ENCODE measurements around the gene CUL2.
"Not testable (repeated sequence)": the region's sequence is repeated elsewhere in the genome, so short reads cannot be mapped to it uniquely, and the experiment has no call there.

Gene CUL2

DNA sequence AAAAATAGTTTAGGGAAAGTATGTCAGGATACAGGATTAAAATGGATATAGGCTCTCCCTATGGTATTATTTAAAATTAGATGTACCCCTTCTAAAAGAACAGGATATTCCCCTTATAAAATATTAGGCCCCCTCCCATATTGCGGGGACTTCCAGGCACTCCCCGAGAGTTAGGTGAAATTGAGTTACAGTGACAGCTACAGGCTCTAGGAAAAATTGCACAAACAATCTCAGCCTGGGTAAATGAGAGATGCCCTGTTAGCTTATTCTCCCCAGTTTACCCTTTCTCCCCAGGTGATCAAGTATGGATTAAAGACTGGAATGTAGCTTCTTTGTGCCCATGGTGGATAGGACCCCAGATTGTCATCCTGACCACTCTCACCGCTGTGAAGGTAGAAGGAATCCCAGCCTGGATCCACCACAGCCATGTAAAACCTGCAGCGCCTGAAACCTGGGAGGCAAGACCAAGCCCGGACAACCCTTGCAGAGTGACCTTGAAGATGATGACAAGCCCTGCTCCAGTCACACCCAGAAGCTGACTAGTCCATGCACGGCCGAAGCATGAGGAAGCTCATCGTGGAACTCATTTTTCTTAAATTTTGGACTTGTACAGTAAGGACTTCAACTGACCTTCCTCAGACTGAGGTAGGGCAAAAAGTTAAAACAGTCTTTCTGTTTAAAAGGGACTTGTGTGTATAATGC lies 115.6 kb downstream of the CUL2 start:
- not testable (repeated sequence) for DNase-seq

DNA sequence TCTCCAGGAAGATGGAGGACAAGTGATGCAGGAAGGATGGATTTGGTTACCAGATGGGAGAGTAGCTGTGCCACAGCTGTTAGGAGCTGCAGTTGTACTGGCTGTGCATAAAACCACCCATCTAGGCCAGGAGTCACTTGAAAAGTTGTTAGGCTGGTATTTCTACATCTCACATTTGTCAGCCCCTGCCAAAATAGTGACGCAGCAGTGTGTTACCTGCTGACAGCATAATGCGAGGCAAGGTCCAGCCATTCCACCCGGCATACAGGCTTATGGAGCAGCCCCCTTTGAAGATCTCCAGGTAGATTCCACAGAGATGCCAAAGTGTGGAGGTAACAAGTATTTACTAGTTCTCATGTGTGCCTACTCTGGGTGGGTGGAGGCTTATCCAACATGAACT lies 116.4 kb downstream of the CUL2 start:
- not testable (repeated sequence) for DNase-seq

DNA sequence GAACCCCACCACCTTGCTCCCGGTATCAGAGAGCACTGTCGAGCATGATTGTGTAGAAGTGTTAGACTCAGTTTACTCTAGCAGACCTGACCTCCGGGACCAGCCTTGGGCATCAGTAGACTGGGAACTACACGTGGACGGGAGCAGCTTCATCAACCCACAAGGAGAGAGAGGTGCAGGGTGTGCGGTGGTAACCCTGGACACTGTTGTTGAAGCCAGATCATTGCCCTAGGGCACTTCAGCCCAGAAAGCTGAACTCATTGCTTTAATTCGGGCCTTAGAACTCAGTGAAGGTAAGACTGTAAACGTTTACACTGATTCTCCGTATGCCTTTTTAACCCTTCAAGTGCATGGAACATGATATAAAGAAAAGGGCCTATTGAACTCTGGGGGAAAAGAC lies 117.0 kb downstream of the CUL2 start:
- not testable (repeated sequence) for DNase-seq

DNA sequence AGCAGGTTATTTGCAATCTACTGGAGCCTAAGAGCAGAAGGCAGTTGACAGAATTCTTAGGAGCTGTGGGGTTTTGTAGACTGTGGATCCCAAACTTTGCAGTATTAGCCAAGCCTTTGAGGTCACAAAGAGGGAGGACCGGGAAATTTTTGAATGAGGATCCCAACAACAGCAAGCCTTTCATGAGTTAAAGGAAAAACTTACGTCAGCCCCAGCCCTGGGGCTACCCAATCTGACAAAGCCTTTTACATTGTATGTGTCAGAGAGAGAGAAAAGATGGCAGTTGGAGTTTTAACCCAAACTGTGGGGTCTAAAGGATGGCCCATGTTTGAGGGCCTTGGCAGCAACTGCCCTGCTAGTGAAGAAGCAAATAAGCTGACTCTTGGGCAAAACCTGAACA lies 117.5 kb downstream of the CUL2 start:
- DNase-seq, result not testable (repeated sequence)

DNA sequence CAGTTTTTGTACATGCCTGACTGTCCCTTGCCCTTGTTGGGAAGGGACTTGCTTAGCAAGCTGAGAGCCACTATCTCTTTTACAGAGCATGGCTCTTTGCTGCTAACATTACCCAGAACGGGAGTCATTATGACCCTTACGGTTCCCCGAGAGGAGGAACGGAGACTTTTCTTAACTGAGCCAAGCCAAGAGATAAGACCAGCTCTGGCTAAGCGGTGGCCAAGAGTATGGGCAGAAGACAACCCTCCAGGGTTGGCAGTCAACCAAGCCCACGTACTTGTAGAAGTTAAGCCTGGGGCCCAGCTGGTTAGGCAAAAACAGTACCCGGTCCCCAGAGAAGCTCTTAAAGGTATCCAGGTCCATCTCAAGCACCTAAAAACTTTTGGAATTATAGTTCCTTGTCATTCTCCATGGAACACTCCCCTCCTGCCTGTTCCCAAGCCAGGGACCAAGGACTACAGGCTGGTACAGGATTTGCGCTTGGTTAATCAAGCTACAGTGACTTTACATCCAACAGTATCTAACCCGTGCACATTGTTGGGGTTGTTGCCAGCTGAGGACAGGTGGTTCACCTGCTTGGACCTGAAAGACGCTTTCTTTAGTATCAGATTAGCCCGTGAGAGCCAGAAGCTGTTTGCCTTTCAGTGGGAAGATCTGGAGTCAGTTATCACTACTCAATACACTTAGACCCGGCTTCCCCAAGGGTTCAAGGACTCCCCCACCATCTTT lies 118.4 kb downstream of the CUL2 start:
- DNase-seq, result not testable (repeated sequence)

DNA sequence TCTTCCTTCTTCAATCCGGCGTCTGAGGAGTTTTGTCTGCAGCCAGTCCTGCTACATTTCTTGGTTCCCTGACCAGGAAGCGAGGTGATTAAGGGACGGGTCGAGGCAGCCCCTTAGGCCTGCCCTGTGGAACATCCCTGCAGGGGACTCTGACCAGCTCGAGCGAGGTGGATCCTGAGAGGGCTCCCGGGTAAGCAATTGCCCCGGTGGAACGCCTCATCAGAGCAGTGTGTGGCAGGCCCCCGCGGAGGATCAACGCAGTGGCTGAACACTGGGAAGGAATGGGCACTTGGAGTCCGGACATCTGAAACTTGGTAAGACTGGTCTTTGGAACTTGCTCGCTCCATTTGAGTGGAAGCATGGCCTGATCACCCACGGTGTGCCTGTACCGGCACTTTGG lies 121.0 kb downstream of the CUL2 start:
- no peak for DNase-seq

DNA sequence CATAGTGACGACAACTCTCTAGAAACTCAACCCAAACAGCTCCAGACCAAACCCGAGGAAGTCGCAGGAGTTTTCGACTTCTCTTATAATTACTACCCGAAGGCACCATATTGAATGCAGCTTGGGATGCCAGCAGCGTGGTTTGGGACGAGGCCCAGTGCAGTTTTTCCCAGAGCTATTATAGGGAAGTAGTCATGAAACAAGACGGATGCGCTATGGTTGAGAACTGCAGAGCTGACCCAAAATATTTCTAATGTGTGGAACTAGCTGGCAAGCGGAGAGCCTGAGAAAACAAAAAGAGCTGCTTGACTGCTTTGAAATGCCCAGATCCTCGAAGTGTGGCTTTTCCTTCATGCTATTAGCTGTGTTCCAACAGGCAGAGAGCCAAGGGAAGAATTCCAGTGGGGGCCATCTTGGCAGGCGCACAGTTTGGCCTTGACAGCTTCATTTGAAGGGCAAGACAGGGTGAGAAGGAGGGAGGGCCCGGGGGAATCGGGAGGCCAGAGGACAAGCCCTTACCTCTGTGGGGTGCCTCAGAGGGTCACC lies 122.7 kb downstream of the CUL2 start:
- DNase-seq, result no peak

DNA sequence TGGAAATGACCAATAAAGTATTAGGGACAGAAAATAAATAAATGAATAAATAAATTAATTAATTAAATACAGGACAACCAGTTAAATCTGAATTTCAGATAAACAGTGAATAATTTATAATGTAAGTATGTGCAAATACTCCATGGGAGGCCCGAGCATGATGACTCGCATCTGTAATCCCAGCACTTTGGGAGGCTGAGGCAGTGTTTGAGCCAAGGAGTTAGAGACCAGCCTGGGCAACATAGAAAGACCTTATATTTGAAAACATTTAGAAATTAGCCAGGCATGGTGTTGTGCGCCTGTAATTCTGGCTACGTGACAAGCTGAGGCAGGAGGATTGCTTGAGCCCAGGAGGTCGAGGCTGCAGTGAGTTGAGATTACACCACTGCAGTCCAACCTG lies 123.7 kb downstream of the CUL2 start:
- DNase-seq, result no peak

DNA sequence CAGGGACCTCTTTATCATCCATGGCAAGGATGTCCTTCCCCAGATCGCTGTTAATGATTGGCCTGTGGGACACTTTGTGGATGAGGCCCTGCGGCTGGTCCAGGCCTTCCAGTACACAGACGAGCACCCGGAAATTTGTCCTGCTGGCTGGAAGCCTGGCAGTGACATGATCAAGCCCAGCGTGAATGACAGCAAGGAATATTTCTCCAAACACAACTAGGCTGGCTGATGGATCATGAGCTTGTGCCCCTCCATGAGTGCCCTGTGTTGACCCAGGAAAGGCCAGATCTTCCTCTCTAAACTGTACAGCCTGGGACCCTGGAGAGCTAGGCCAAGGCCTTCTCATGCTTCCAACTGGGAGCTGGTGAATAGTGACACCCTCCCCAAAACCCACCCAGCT lies 124.1 kb downstream of the CUL2 start:
- DNase-seq, result no peak

DNA sequence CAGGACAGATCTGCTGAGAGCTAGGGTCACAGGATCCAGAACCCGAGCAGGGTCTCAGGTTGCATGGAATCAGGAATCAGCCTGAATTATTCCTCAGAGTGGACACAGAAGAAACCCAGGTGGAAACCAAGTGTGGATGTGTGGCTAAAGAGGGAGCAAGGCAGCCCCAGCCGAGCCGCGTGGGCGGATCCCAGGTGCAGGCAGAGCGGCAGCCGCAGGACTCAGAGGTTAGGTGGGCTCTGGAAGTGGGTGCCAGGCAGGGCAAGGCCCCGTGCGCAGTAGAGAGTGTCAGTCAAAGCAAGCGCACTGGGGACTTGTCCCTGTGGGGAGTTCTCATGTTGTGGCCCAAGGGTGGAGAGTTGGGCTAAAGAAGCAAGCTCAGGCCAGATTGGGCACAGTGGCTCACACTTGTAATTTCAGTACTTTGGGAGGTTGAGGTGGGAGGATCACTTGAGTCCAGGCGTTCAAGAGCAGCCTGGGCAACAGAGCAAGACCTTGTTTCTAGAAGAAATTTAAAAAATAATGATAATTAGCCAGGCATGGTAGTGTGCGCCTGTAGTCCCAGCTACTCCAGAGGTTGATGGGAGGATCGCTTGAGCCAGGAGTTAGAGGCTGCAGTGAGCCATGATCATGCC lies 125.9 kb downstream of the CUL2 start:
- DNase-seq, result no peak

DNA sequence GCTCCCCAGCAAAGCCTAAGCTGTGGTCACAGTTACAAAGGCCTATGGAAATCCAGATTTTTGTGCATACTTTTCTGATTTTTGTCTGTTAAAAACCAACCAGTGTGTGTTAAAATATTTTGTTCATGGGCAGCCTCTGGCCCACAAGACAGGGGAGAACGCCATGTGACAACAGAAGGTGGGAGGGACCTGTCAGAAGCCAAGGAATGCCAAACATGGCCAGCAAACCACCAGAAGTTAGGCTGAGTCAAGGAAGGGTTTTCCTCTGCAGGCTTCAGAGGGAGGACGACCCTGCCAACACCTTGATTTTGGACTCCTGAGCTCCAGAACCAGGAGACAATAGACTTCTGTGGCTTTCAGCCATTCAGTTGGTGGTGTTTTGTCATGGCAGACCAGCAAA lies 127.3 kb downstream of the CUL2 start:
- no peak for DNase-seq

DNA sequence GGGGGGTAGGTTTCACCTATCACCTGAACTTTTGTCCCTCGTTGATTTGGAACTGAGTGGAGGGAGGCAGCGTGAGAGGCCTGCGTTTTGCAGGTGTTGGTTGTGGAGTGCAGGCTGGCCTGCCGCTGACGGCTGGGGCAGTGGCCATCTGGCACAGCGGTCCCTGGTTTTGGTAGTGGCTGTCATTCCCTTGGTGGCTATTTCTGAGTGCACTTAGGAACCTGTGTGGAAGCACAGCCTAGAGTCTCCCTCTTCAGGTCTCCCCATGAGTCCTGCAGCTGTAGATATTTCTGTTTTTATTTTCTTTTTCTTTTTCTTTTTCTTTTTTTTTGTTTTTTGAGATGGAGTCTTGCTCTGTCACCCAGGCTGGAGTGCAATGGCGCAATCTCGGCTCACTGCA lies 129.2 kb downstream of the CUL2 start:
- DNase-seq, result no peak

DNA sequence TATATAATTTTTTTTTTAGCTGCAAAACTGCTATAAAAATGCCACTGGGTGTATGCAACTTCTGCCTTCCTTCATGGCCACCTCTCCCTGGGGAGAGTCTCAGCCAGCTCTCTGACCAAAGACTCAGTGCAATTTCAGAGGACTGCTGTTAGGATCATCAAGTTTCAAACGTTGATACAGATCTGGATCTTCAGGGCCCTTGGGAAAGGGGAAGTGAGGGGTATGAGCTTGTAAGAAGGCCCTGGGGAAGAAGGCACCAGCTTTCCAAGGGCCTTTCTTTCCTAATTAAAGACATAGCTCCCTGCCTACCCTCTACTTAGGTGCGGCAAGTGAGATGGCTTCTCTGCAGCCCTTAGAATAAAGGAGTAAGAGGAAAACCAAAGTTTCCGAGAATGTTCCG lies 130.4 kb downstream of the CUL2 start:
- DNase-seq, result no peak

DNA sequence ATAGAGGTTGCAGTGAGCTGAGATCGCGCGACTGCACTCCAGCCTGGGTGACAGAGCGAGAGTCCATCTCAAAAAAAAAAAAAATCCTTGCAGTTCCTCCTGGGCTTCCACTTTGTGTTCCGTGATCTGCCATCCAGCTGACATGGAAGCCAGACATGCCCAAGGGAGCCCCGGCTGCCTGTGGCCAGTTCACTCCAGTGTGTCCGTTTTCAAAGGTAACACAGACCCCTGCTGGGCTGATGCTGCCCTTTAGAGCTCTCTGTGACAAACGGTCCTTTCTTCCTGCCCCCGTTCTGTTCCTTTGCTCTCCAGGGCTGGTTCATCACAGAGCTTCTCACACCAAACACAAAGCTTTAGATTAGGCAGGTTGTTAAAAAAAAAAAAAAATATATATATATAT lies 130.8 kb downstream of the CUL2 start:
- no peak for DNase-seq

All from activated CD8-positive, alpha-beta memory T cell treated with anti-CD3 and anti-CD28 coated beads for 24 hours (primary cell).